ENCODE results near the gene TRMT5.

Gene TRMT5

GRCh38 chr14:60965402-60965801 lies 15.5 kb downstream of the TRMT5 start:
- peak; percentile 48 for DNase-seq (ENCODE audit: low read depth, low spot score)

- DNase-seq (ENCODE audit: low read depth, low spot score): no peak
Measured at GRCh38 chr14:60964904-60965303, 16.0 kb downstream of the TRMT5 start.

GRCh38 chr14:60963761-60964160 lies 17.1 kb downstream of the TRMT5 start:
- DNase-seq (ENCODE audit: low read depth, low spot score): no peak

- DNase-seq (ENCODE audit: low read depth, low spot score): no peak
Measured at GRCh38 chr14:60958146-60958545, 22.7 kb downstream of the TRMT5 start.

GRCh38 chr14:60956632-60957031 lies 24.2 kb downstream of the TRMT5 start:
- no peak for DNase-seq (ENCODE audit: low read depth, low spot score)

- no peak for DNase-seq (ENCODE audit: low read depth, low spot score)
Measured at GRCh38 chr14:60956202-60956601, 24.7 kb downstream of the TRMT5 start.

GRCh38 chr14:60951776-60952435 lies 29.0 kb downstream of the TRMT5 start:
- no peak for DNase-seq (ENCODE audit: low read depth, low spot score)

GRCh38 chr14:60946773-60947172 lies 34.1 kb downstream of the TRMT5 start:
- DNase-seq (ENCODE audit: low read depth, low spot score): no peak

- no peak for DNase-seq (ENCODE audit: low read depth, low spot score)
Measured at GRCh38 chr14:60945984-60946383, 34.9 kb downstream of the TRMT5 start.

- DNase-seq (ENCODE audit: low read depth, low spot score): no peak
Measured at GRCh38 chr14:60944204-60944603, 36.7 kb downstream of the TRMT5 start.

- DNase-seq (ENCODE audit: low read depth, low spot score): no peak
Measured at GRCh38 chr14:60943637-60944032, 37.2 kb downstream of the TRMT5 start.

- DNase-seq (ENCODE audit: low read depth, low spot score): no peak
Measured at GRCh38 chr14:60935319-60935718, 45.6 kb downstream of the TRMT5 start.

GRCh38 chr14:60933920-60934655 lies 46.8 kb downstream of the TRMT5 start:
- DNase-seq (ENCODE audit: low read depth, low spot score): no peak

- no peak for DNase-seq (ENCODE audit: low read depth, low spot score)
Measured at GRCh38 chr14:60931218-60931617, 49.7 kb downstream of the TRMT5 start.

- no peak for DNase-seq (ENCODE audit: low read depth, low spot score)
Measured at GRCh38 chr14:60926002-60926401, 54.9 kb downstream of the TRMT5 start.

GRCh38 chr14:60925286-60925685 lies 55.6 kb downstream of the TRMT5 start:
- DNase-seq (ENCODE audit: low read depth, low spot score): no peak

- no peak for DNase-seq (ENCODE audit: low read depth, low spot score)
Measured at GRCh38 chr14:60922050-60922449, 58.8 kb downstream of the TRMT5 start.
